ENCODE data around the gene APOC3.

APOC3 gene

DNA sequence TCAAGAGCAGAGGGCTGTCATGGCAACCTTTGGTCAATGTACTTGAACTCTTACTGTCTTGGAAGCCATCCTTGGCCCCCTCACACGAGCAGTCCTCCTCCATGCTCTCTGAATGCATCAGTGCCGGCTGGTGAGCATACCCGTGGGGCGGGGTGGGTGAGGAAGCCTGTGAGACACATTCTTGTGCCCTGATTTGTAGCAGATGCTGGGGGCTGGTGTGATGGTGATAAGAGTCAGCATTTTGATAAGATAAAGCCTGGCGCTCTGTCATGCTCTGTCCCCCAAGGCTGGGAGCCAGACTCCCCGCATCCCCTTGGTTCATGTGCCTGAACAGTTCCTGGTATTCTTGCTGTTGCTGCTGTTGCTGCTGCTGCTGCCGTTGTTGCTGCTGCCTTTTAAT, 28.2 kb downstream of the APOC3 start:
- no peak for DNase-seq (ENCODE audit: low read depth)
- TF ChIP-seq, protein P1, sequence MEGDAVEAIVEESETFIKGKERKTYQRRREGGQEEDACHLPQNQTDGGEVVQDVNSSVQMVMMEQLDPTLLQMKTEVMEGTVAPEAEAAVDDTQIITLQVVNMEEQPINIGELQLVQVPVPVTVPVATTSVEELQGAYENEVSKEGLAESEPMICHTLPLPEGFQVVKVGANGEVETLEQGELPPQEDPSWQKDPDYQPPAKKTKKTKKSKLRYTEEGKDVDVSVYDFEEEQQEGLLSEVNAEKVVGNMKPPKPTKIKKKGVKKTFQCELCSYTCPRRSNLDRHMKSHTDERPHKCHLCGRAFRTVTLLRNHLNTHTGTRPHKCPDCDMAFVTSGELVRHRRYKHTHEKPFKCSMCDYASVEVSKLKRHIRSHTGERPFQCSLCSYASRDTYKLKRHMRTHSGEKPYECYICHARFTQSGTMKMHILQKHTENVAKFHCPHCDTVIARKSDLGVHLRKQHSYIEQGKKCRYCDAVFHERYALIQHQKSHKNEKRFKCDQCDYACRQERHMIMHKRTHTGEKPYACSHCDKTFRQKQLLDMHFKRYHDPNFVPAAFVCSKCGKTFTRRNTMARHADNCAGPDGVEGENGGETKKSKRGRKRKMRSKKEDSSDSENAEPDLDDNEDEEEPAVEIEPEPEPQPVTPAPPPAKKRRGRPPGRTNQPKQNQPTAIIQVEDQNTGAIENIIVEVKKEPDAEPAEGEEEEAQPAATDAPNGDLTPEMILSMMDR (conservative IDR thresholded peaks at IDR 0.05; ENCODE audit: low read depth, low read length): no peak
- no peak overlapping the region for H3K4me3 ChIP-seq (ENCODE audit: low read depth, low read length)

DNA sequence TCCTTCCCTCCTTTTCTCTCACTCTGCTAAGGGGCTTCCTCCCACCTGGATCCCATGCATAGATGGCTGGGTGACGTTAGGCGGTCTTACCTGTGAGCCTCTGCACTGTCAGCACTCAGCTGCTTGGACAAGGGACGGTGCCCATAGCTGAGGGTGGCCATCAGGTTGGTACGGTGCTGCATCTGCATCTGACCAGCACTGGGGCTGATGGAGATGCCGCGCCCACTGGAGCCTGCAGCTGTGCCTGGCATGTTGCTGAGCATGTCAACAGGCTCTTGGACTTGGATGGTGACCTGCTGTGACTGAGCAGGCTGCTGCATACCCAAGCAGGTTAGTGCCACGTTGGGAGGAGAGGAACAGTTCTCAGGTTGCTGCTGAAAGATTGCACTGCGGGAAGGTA, 29.5 kb downstream of the APOC3 start:
- no peak for DNase-seq (ENCODE audit: low read depth)

DNA sequence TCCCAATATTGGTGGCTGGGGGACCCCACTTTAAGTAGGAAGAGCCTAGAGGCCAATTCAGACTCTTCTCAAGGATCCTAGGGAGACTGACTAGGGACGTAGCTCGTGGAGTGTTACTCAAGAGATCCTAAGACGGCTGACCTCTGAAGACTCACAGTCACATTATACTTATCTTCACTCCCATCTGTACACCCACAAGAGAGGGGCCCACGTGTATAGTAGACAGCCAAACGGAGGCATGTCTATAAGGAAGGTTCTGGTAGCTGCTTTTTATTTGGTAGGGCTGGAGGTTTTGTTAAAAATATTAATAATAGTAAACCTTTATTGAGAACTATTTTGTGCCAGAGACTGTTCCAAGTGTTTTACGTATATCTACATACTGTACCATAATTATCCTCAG, 30.6 kb downstream of the APOC3 start:
- no peak for DNase-seq (ENCODE audit: low read depth)
- H3K4me3 ChIP-seq (ENCODE audit: low read depth, low read length): no peak overlapping the region
- TF ChIP-seq, protein P1 (conservative IDR thresholded peaks at IDR 0.05; ENCODE audit: low read depth, low read length): no peak

More for the DNA sequence above, 29.5 kb downstream of the APOC3 start:
- TF ChIP-seq, protein P1 (conservative IDR thresholded peaks at IDR 0.05; ENCODE audit: low read depth, low read length): no peak
- no peak overlapping the region for H3K4me3 ChIP-seq (ENCODE audit: low read depth, low read length)

DNA sequence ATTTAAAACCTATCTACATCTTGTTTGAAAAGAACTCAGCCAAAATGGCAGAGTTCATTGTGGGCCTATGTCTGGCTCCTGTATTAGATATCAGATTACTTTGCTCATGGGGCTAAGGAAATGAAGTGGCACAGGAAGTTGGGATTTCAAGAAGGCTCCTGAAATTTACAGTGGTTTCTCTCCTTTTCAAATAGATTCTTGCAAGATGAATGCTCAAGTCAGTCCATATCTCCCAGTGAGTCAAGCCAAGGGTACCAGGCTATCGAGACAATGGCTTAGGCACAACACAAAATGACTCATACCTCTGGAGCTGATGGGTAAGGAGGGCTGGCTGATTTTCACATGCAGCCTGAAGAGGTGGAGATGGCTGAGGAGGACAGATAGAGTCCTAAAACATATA, 31.8 kb downstream of the APOC3 start:
- DNase-seq (ENCODE audit: low read depth): peak; percentile 21
- H3K4me3 ChIP-seq (ENCODE audit: low read depth, low read length): no peak overlapping the region
- TF ChIP-seq, protein P1 (conservative IDR thresholded peaks at IDR 0.05; ENCODE audit: low read depth, low read length): no peak

DNA sequence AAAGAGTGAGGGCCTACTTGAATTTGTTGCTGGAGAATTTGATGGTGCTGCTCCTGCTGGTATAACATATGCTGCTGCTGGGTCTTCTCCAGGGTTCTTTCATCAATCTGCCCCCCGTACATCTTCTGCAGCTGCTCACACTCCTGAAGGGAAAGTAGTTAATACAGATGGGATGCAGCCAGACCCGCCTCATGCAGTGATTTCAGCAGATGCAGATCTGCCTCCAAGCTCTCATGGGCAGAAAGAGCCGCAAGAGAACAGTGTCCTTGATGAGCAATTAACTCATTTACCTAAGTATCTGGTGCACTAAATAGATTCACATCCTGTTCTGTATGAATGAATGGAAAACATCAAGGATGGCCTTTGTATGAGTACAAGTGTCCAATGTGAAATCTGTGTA, 32.5 kb downstream of the APOC3 start:
- TF ChIP-seq, protein P1 (conservative IDR thresholded peaks at IDR 0.05; ENCODE audit: low read depth, low read length): no peak
- no peak overlapping the region for H3K4me3 ChIP-seq (ENCODE audit: low read depth, low read length)
- no peak for DNase-seq (ENCODE audit: low read depth)

DNA sequence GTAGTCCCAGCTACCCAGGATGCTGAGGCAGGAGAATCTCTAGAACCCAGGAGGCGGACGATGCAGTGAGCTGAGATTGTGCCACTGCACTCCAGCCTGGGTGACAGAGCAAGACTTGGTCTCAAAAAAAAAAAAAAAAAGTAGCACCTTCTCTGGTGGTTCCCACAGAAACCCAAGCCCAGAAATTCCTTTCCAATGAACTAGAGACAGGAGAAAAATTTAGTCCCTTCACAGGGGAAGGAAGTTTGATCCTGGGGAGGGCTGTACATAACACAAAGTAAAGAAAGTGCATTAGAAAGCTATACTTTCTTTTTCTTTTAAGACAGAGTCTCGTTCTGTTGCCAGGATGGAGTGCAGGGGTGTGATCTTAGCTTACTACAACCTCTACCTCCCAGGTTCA, 33.2 kb downstream of the APOC3 start:
- TF ChIP-seq, protein P1 (conservative IDR thresholded peaks at IDR 0.05; ENCODE audit: low read depth, low read length): no peak
- no peak overlapping the region for H3K4me3 ChIP-seq (ENCODE audit: low read depth, low read length)
- no peak for DNase-seq (ENCODE audit: low read depth)

DNA sequence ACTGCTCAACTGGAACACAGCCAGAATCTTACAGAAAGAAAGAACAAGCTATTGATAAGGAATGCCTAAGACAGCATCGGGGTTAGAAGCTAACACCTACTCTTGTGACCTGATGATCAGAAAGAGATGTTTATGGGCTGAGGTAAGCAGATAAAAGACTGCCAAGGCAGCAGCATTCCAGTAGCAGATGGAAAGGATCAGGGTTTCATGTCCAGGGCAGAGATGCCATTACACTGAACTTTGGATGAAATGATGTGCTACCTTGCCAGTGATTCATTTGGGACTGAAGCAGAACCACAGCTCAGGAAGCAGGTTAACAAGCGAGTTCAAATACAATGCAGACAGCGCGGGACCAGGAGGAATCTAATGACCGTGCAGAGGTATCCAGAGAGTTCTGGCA, 34.8 kb downstream of the APOC3 start:
- H3K4me3 ChIP-seq (ENCODE audit: low read depth, low read length): no peak overlapping the region
- TF ChIP-seq, protein P1 (conservative IDR thresholded peaks at IDR 0.05; ENCODE audit: low read depth, low read length): no peak
- DNase-seq (ENCODE audit: low read depth): peak; percentile 8
